C4-2B (cell line): Measurements from ENCODE around the gene FOXS1.

Source experiments
- CTCF ChIP-seq: fragments of 450-650 bp; conservative IDR thresholded peaks from 2 replicates; pipeline ENCODE4 v1.5.1; 2017; ENCODE audit warnings: mild to moderate bottlenecking
- ZFX ChIP-seq: fragments of 450-650 bp; IDR thresholded peaks from 2 replicates; pipeline ENCODE4 v1.6.1; 2017

- TF ChIP-seq CTCF (no peak), ZFX (no peak)
These were observed 2.1 kb downstream of the FOXS1 start for GRCh38 chr20:31843288-31843687.
